Lung microvascular endothelial cell (primary cell): ENCODE data around the gene DAB2IP. TPM values are rescaled to one million over a fixed set of nuclear protein-coding genes. Genes with fewer than 3 reads are reported as not detected.
A peak's percentile ranks its signal among the peaks of the same experiment; 100 is the strongest.

Experiments used
- DNase-seq, 2 donors: peaks; one replicate each; pipeline versions ENCODE4 v3.0.0 to v3.0.0-alpha.2; 2010; ENCODE audit warnings: low read depth in 2 of 2
- total RNA-seq: library from RNA; depleted of rRNA; stranded (reverse); fragments of >200 nt; gene quantifications from 2 replicates; pipeline ENCODE4 v1.2.1, GENCODE V29; 2014

The DAB2IP gene
- total RNA-seq, 1 donor from 2014 or later, result 14.1 TPM

GRCh38 chr9:121662359-121662758 lies 10.9 kb downstream of the DAB2IP start:
- DNase-seq, result no peak

GRCh38 chr9:121662891-121663580 lies 11.6 kb downstream of the DAB2IP start:
- no peak for DNase-seq

- no peak for DNase-seq
These were observed 12.2 kb downstream of the DAB2IP start for GRCh38 chr9:121663591-121663990.

- no peak for DNase-seq
These were observed 14.9 kb downstream of the DAB2IP start for GRCh38 chr9:121666294-121666693.

GRCh38 chr9:121667214-121667613 lies 15.8 kb downstream of the DAB2IP start:
- DNase-seq, result no peak

- DNase-seq, result no peak
These were observed 16.5 kb downstream of the DAB2IP start for GRCh38 chr9:121667890-121668289.

GRCh38 chr9:121670431-121670830 lies 19.0 kb downstream of the DAB2IP start:
- DNase-seq, result no peak

- no peak for DNase-seq
These were observed 20.2 kb downstream of the DAB2IP start for GRCh38 chr9:121671612-121672155.

GRCh38 chr9:121672213-121672612 lies 20.8 kb downstream of the DAB2IP start:
- no peak for DNase-seq

- DNase-seq, result no peak
These were observed 21.6 kb downstream of the DAB2IP start for GRCh38 chr9:121672986-121673385.

- no peak for DNase-seq
These were observed 22.1 kb downstream of the DAB2IP start for GRCh38 chr9:121673576-121673975.

- DNase-seq, result no peak
These were observed 22.6 kb downstream of the DAB2IP start for GRCh38 chr9:121674017-121674416.

- DNase-seq, result peak in 1 of 2 donors; percentile 44
These were observed 23.5 kb downstream of the DAB2IP start for GRCh38 chr9:121674952-121675351.

GRCh38 chr9:121675381-121675780 lies 23.9 kb downstream of the DAB2IP start:
- no peak for DNase-seq

- DNase-seq, result peak in 1 of 2 donors; percentile 70
These were observed 24.8 kb downstream of the DAB2IP start for GRCh38 chr9:121675969-121676822.

GRCh38 chr9:121676926-121677325 lies 25.5 kb downstream of the DAB2IP start:
- DNase-seq, result peak in 1 of 2 donors; percentile 68

- DNase-seq, result no peak
These were observed 27.1 kb downstream of the DAB2IP start for GRCh38 chr9:121678501-121679022.

GRCh38 chr9:121679901-121680635 lies 28.6 kb downstream of the DAB2IP start:
- no peak for DNase-seq

GRCh38 chr9:121681404-121681803 lies 30.0 kb downstream of the DAB2IP start:
- DNase-seq, result no peak

GRCh38 chr9:121682201-121682600 lies 30.8 kb downstream of the DAB2IP start:
- no peak for DNase-seq

- DNase-seq, result no peak
These were observed 31.6 kb downstream of the DAB2IP start for GRCh38 chr9:121682926-121683515.
